Activated CD4-positive, alpha-beta T cell treated with anti-CD3 and anti-CD28 coated beads, Interleukin-2, amount 50 U/mL, for 1 hour (primary cell): Measurements from ENCODE around the gene SELENOV.
A peak's percentile ranks its signal among the peaks of the same experiment; 100 is the strongest.

Experiments used
- DNase-seq: peaks from one replicate; pipeline ENCODE4 v3.0.0-alpha.2; 2020

Gene SELENOV

DNA sequence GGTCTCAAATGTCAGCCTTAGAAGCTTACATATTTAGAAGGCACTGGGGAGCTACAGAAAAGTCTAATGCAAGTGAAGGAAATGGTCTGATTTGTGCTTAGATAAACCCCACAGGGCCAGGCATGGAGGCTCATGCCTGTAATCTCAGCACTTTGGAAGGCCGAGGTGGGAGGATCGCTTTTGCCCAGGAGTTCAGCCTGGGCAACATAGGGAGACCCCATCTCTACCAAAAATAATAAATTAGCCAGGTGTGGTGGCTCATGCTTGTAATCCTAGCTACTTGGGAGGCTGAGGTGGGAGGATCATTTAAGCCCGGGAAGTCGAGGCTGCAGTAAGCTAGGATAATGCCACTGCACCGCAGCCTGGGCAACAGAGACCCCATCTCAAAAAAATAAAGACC is 18.9 kb upstream of the SELENOV start:
- no peak for DNase-seq

DNA sequence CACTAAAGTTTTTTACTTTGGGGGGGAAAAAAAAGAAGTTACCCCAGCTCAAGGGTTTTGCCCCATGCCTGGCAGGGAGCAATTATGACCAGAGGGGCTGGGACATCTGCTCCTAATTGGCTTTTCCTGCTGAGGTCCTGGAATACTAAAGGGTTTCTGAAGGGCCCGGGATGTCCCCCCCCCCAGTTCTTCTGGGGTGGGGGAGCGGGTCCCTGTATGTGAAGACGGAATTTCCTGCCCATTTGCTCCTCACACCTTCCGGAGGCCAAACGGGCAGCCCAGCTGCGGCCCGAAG is 17.3 kb upstream of the SELENOV start:
- DNase-seq = no peak

DNA sequence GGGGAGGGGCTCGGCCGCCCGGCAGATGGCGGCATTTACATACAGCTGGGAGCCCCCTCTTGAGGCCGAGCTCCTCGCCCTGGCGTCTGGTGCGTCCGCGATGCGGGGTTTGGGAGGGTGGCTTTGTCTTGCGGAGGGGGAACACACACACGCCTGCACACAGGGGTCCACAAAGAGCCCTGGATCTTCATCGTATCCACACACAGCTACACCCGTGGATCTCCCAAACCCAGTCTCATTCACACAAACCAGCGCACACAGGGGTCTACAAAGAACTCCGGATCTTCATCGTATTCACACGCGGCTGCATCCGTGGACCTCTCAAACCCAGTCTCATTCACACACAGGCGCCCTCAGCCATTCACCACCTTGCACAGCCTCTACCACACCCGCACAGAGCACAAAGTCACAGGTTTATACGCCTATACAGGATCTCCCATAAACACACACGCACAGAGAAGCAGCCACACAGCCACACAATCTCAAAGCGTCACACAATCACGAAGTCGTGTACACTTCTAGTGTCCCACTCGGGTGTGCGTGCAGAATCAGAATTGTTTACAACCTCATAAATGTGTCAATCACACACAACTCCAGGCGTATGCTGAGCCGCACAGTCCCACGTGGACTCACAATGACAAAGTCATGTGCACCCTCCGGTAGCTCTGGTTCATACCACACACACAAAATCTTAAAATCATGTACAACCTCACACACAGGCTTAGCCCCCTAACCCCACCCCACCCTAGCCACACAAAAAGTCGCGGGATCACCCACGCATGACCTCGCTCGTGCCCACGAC is 16.7 kb upstream of the SELENOV start:
- DNase-seq = no peak

DNA sequence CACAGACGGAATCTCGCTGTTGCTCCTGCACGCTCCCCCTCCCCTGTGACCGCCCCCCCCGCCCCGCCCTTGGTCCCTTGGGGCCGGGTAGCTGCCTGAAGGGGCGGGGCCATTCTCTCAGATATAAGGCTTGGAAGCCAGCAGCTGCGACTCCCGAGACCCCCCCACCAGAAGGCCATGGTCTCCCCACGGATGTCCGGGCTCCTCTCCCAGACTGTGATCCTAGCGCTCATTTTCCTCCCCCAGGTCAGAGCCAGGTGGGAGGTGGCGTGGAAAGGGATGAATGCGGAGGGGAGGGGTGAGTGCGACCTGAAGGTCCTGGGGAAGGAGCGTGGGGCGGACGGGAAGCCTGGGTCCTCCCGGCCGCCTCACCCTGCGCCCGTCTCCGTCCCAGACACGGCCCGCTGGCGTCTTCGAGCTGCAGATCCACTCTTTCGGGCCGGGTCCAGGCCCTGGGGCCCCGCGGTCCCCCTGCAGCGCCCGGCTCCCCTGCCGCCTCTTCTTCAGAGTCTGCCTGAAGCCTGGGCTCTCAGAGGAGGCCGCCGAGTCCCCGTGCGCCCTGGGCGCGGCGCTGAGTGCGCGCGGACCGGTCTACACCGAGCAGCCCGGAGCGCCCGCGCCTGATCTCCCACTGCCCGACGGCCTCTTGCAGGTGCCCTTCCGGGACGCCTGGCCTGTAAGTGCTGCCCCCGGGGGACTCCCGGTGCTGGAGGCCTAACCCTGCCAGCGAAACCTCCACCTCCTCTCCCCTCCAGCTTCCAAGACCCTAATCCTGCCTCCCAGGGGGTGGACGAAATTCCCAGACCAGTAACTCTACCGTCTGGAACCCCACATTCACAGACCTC is 15.9 kb upstream of the SELENOV start, which contains the start of gene DLL3:
DLL3 (plus strand) TSS at position 150 of the 845 bp plus-strand sequence; CDS start at position 178, 28 bp downstream.
- no peak for DNase-seq

DNA sequence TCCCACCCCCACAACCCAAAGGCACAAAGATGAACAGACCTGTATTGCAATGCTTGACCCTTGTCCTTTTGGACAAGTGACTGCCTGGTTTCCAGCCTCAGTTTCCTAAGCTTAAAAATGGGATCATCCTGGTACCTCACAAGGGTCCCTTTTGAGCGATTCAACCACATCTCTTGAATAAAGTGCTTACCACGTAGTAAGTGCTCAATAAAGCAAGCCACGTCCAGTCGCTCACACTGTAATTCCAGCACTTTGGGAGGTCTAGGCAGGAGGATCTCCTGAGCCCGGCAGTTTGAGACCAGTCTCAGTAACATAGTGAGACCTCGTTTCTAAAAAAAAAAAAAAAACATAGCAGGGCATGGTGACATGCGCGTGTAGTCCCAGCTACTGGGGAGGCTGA is 15.0 kb upstream of the SELENOV start:
- DNase-seq = no peak

DNA sequence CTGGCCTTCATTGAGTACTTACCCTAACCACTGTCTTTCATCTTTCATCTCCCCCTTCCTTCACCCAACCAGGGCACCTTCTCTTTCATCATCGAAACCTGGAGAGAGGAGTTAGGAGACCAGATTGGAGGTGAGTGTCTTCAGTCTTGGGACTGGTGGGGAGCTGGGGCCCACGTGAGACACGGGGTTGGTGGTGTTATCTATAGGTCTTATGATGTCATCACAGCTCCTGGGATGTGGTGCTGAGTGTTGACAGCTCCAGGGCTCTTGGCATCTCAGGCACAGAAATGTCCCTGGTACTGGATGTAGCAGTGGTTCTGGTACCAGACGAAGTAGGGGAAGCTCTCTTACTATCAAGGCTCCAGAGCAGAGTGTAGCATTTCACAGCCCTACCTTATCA is 14.4 kb upstream of the SELENOV start:
- DNase-seq = no peak

DNA sequence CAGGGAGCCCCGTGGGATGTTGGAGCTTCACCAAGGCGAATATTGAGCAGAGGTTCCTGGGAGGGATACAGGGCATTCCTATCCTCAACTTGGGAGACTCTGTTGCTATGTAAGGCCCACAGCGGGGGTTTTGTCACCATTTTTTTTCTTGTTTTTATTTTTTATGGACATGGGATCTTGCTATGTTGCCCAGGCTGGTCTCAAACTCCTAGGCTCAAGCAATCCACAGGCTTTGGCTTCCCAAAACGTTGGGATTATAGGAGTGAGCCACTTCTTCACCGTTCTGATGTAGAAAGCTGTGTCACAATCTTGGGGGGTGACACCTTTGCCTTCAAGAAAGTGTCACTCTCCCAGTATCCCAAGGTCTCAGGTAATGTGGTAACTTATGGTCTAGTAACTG is 13.6 kb upstream of the SELENOV start:
- no peak for DNase-seq

DNA sequence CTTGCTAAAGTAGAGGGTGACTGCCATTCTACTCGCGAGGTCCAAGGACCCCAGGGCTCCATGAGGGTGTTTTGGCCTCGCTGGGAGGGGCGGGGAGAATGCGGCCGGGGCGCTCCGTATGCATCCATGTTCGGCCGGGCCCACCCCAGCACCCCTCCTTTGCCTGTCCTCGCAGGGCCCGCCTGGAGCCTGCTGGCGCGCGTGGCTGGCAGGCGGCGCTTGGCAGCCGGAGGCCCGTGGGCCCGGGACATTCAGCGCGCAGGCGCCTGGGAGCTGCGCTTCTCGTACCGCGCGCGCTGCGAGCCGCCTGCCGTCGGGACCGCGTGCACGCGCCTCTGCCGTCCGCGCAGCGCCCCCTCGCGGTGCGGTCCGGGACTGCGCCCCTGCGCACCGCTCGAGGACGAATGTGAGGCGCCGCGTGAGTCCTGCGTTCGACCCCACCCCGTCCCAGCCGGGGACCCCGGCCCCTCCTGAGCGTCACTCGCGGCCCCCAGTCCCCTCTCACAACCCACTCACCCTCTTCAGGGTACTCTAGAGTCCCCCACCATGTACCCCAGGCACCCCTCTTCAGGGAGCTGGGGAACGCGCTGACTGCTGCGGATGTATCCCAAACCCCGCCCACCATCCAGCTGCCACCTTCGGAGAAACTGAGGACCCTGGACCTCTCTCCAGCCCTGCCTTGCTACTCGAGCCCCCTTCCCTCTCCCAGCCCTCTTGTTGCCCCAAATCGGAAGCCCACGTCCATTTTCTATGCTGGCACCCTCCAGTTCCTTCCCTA is 12.1 kb upstream of the SELENOV start:
- peak; percentile 72 for DNase-seq

DNA sequence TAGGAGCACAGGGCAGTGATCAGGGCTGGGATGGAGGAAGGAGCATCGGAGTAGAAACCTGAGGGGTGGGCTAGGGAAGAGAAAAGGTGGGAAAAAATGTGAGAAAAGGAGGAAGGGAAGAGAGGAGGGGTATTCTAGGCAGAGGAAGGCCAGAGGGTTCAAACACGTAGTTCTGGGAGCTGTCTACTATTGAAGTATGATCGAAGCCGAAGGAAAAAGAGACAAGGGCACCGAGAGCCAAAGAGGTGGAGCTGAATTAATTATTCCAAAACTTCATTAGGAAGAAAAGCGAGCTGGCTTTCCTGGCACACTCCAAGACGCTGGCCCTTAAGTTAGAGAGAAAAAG is 8.4 kb upstream of the SELENOV start:
- no peak for DNase-seq

DNA sequence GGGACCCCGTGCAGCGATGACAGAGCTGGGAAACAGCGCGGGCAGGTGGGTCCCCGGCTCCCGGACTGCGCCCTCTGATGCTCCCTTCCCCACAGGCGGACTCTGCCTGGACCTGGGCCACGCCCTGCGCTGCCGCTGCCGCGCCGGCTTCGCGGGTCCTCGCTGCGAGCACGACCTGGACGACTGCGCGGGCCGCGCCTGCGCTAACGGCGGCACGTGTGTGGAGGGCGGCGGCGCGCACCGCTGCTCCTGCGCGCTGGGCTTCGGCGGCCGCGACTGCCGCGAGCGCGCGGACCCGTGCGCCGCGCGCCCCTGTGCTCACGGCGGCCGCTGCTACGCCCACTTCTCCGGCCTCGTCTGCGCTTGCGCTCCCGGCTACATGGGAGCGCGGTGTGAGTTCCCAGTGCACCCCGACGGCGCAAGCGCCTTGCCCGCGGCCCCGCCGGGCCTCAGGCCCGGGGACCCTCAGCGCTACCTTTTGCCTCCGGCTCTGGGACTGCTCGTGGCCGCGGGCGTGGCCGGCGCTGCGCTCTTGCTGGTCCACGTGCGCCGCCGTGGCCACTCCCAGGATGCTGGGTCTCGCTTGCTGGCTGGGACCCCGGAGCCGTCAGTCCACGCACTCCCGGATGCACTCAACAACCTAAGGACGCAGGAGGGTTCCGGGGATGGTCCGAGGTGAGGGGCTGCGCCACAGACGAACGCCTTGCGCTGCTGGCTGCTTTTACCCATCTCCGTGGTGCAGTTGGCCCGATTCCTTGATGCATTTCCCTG is 7.8 kb upstream of the SELENOV start:
- peak; percentile 25 for DNase-seq

DNA sequence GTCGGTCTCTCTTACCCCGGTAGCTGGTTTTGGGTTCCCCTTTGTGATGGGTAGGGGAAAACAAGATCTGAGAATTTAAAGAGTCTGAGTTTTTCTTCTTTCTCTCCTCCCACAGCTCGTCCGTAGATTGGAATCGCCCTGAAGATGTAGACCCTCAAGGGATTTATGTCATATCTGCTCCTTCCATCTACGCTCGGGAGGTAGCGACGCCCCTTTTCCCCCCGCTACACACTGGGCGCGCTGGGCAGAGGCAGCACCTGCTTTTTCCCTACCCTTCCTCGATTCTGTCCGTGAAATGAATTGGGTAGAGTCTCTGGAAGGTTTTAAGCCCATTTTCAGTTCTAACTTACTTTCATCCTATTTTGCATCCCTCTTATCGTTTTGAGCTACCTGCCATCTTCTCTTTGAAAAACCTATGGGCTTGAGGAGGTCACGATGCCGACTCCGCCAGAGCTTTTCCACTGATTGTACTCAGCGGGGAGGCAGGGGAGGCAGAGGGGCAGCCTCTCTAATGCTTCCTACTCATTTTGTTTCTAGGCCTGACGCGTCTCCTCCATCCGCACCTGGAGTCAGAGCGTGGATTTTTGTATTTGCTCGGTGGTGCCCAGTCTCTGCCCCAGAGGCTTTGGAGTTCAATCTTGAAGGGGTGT is 7.1 kb upstream of the SELENOV start:
- no peak for DNase-seq

DNA sequence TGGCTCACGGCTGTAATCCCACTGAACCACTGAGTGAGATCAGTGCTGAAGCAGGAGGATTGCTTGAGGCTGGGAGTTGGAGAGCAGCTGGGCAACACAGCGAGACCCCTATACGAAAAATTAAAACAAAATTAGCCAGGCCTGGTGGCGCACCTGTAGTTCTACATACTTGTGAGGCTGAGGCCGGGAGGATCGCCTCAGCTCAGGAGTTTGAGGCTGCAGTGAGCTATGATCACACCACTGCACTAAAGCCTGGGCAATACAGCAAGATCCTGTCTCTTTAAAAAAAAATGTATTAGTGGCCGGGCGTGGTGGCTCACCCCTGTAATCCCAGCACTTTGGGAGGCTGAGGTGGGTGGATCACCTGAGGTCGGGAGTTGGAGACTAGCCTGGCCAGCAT is 6.3 kb upstream of the SELENOV start:
- DNase-seq = no peak

DNA sequence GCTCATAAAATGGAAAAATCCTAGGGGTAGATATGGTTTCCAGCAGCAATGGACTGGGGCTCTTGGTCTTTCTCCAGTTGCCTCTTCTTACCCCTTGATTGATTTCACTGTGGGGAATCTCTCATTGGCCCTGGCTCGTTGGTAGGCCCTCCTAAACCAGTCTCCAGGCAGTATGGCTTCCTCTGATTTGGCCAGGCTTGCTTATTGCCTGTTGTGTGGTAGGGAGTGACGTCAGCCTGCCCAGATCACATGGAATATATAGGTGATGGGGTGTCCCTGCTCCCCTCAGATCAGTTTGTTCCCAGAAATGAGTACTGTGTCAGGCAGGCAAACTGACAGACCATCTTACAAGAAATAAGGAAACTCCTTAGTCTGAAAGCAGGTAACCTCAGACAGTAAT is 5.7 kb upstream of the SELENOV start:
- no peak for DNase-seq

DNA sequence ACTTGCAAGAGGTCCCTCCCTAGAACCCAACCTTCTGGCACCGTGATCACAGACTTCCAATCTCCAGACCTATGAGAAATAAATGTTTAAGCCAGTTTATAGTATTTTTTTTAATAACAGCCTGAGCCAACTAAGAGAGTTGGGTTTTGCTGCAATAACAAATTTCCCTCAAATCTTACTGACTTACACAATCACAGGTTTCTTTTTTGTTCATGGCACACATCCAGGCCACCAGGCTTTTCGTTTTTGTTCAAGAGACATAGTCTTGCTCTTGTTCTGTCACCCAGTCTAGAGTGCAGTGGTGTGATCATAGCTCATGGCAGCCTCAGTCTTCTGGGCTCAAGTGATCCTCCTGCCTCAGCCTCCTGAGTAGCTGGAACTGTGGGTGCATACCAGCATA is 2.0 kb upstream of the SELENOV start:
- no peak for DNase-seq

DNA sequence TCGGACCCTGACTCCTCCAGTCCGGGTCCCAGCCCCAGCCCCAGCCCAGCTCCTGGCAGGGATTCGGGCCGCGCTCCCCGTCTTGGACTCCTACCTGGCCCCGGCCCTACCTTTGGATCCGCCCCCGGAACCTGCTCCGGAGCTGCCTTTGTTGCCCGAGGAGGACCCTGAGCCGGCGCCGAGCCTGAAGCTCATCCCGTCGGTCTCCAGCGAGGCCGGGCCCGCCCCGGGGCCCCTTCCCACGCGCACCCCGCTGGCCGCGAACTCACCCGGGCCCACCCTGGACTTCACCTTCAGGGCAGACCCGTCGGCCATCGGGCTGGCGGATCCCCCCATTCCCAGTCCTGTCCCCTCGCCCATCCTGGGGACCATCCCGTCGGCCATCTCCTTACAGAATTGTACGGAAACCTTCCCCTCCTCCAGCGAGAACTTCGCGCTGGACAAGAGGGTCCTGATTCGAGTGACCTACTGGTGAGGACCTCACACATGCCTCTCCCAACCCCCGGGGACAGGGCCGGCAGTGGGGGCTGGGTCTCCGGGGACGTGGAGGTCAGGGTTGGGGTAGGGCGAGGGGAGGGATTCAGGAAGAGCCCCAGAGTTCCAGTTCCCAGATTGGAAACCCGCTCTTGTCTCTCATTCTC is 732 bp downstream of the SELENOV start:
- peak; percentile 10 for DNase-seq

DNA sequence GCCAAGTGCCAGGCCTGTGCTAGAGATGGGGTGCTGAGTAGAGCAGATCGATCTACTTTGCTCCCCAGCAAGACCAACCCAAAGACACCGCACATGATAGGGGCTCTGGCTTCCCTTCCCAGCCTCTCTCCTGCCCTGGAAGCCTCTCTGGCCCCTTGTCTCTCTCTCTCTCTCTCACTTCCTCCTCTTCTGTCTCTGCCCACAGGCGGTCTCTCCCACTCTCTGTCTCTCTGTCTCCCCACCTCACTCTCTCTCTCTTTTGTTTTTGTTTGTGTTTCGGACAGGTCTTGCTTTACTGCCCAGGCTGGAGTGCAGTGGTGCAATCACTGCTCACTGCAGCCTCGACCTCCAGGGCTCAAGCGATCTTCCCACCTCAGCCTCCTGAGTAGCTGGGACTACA is 1.3 kb downstream of the SELENOV start:
- no peak for DNase-seq

DNA sequence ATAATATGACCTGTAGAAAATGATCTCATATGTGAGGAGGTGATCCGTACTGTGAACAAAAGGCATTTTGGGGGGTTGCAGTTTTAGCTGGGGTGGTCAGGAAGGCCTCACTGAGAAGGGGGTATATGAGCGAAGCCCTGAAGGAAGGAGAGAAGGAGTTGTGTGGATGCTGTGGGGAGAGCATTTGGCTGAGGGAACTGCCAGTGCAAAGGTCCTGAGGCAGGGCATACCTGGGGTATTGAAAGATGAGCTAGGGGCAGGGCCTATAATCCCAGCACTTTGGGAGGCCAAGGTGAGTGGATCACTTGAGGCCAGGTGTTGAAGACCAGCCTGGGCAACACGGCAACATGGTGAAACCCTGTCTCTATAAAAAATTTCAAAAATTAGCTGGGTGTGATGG is 2.5 kb downstream of the SELENOV start:
- no peak for DNase-seq

DNA sequence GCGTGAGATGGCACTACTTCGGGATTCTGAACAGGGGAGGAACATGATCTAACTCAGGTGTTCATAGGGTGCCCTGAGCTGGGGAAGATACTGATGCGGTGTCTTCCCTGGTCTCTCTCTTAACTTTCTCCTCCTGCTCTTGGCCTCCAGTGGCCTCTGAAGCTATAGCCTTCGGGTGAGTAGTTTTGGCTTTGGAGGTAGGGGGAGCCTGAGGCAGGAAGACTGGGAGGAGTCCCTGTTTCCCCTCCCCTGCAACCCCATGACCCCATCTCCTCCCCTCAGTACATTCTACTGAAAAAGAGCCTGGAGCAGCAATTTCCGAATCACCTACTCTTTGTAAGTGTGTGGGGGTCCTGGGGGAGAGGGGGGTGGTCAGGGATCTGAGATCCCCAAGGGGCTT is 3.5 kb downstream of the SELENOV start:
- no peak for DNase-seq

DNA sequence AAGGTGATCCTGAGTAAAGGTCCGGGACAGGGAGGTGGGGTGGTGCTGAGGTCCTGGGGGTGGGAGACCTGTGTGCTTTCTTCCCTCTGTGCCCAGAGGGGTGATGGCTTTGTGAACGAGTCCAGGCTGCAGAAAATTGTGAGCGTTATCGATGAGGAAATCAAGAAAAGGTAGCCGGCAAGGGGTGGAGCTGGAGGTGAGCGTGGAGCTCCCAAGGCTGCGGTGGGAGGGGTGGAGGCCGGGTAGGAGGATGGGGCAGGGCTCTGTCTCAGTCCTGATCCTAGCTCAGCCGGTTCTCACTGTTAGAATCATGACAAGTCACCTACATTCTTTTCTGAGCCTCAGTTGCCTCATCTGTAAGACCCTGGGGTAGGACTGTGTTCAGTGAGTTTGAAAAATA is 4.0 kb downstream of the SELENOV start:
- no peak for DNase-seq

DNA sequence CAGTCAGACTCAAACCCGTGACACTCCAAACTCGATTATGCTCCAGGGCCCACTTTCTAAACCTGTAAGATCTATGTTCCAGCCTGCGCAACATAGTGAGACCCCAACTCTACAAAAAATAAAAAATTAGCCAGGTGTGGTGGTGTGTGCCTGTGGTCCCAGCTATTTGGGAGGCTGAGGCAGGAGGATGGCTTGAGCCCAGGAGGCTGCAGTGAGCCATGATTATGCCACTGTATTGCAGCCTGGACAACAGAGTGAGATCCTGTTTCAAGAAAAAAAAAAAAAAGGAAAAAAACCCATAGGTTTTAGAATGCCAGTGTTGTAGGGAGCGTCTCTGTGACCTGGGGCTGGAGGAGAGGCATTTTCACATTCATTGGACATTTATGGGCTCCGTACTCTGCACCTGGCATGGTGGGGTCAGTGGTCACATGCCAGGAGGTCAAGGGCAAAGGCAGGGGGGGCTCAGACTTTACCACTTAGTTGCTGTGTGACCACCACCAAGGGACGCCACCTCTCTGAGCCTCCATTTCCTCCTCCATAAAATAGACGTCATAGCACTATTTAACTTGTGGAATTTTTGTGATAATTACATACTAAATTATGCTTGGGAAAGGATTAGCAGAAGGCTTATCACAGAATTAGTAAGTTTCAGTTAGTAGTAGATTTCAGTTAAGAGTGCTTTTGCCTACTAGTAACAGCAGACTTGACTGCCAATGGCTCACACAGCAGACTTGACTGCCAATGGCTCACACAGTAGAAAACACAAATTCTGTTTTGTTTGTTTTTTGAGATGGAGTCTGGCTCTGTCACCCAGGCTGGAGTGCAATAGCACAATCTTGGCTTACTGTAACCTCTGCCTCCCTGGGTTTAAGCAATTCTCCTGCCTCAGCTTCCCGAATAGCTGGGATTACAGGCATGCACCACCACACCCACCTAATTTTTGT is 5.9 kb downstream of the SELENOV start:
- no peak for DNase-seq

DNA sequence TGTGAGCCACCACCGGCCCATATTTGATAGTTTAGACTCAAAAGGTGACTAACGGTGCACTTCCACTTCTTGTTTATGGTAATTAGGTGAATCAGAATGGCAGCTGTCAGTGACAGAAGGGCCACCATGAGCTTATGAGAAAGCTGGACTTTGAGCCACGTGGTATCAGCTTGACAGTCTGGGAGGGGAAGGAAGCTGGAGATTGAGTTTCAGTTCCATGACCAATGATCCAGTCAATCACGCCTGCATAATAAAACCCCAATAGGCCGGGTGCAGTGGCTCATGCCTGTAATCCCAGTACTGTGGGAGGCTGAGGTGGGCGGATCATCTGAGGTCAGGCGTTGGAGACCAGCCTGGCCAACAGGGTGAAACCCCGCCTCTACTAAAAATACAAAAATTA is 9.6 kb downstream of the SELENOV start:
- DNase-seq = no peak
